ENCODE results near the gene NCS1. TPM values are rescaled to one million over a fixed set of nuclear protein-coding genes. Genes with fewer than 3 reads are reported as not detected.

The NCS1 gene
- total RNA-seq, 1 experiment from 2014 or later = 68.7 TPM

DNA sequence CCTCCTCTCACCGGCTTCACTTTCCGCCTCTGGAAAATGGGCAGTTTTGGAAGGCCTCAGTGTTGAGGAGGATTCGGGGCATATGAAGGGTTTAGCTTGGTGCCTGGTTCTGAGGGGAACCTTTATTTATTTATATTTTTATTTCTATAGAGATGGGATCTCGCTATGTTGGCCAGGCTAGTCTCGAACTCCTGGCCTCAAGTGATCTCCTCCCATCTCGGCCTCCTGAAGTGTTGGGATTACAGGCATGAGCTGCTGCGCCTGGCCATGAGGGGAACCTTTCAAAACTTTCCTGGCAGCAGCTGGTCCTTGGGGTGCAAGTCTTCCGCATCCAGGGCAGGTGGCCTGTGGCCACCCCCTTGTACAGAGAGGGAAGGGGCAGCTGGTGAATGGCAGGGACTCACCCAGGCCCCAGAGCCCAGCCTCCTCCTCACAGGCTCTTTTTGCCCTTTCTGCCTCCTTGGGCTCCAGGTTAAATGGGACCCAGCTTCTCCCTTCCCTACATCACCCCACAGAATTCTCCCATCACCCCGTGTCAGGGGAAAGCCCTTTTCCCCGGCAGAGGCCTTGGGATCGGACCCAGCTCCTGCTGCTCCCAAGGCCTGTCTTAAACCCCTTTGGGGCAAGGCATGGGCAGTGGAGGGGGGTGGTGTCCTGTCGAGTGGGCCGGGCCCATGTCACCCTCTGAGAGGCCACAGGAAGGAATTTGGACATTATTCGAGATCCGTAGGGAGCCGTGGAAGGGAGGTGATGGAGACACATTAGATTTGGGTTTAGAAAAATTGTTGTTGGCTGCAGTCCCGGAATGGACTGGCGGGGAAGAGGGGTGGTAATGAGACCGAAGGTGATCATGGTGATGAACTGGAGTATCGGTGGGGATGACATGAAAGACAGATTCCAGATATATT is 5.9 kb downstream of the NCS1 start:
- POLR2A ChIA-PET = no interaction called here
- RAD21 ChIA-PET (ENCODE audit: low non-redundant PET in 1 of 2, low total read pairs in 2 of 2, uncharacterized antibody in 2 of 2, unreplicated experiment in 2 of 2) = no interaction called here
- Histone ChIP-seq H3K9me2 (ENCODE audit: insufficient read depth) (no peaks in the 10 kb centered on the region), H3K4me1 (ENCODE audit: control insufficient read depth in 1 of 2, insufficient read depth in 2 of 2, low read length in 2 of 2) (peaks cover 10 to 29% of the 10 kb centered on the region in 2 experiments; a peak in 3 of 4 replicates), H3K79me2 (ENCODE audit: insufficient read depth, low read length) (peaks cover 97% of the 10 kb centered on the region), H3K9me3 (ENCODE audit: control insufficient read depth in 1 of 2, insufficient read depth in 1 of 2, low read depth in 1 of 2, low read length in 2 of 2) (no peaks in the 10 kb centered on the region), H2AFZ (ENCODE audit: low read depth, low read length, poor library complexity, severe bottlenecking) (no peak overlapping the region), H3K27ac (ENCODE audit: low read depth, low read length) (no peak overlapping the region), H3K4me3 (replicated peaks in 1 of 2; ENCODE audit: low read depth in 1 of 2, low read length in 2 of 2) (no peak overlapping the region), H3K27me3 (ENCODE audit: insufficient read depth, low read length) (no peaks in the 10 kb centered on the region), H4K20me1 (ENCODE audit: insufficient read depth) (no peaks in the 10 kb centered on the region), H3K36me3 (ENCODE audit: control insufficient read depth in 1 of 2, insufficient read depth in 2 of 2, low read length in 2 of 2) (peaks cover 0 to 4% of the 10 kb centered on the region in 2 experiments; a peak in 1 of 4 replicates), H3K9ac (ENCODE audit: low read length) (no peak overlapping the region), H3K4me2 (ENCODE audit: low read length) (no peak overlapping the region)
- no TSS peak for BruUV-seq (replicated peaks)
- DNase-seq (ENCODE audit: low read depth, low spot score) (no peak), ATAC-seq (no peak)
- CTCF ChIA-PET = no interaction called here
- TF ChIP-seq SIN3A (IDR thresholded peaks at IDR 0.05; ENCODE audit: low read depth) = no peak
- TF ChIP-seq, protein P1, sequence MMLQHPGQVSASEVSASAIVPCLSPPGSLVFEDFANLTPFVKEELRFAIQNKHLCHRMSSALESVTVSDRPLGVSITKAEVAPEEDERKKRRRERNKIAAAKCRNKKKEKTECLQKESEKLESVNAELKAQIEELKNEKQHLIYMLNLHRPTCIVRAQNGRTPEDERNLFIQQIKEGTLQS (IDR thresholded peaks at IDR 0.05) = no peak
- intact Hi-C loops (cut with micrococcal nuclease) = no loop called here

DNA sequence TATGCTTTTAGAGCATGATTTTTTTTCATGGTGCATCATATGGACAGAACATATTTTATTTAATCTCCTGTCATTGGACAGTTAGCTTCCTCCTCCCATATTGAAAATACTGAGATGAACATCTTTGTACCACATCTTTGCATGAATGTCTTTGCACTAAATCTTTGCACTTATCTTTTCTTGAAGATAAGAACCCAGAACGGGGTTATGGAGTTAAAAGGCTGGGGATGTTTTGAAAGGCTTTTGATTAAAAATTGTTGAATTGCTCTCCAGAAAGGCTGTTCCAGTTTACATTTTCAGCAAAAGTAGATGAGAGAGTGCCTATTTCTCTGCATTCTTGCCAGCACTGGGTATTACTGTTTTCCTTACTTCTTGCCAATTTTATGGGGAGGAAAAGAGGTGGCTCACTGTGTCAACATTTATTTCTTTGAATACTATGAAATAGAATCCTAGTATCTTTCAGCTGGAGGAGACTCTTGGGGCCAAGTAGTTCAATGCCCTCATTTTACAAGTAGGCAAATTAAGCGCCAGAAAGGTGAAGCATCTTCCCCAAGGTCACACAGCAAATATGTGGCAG is 7.2 kb downstream of the NCS1 start:
- Histone ChIP-seq H3K9ac (ENCODE audit: low read length) (no peak overlapping the region), H3K27ac (ENCODE audit: low read depth, low read length) (no peak overlapping the region), H3K27me3 (ENCODE audit: insufficient read depth, low read length) (no peaks in the 10 kb centered on the region), H3K4me1 (ENCODE audit: control insufficient read depth in 1 of 2, insufficient read depth in 2 of 2, low read length in 2 of 2) (peaks cover 9 to 24% of the 10 kb centered on the region in 2 experiments; a peak in 3 of 4 replicates), H3K4me3 (replicated peaks in 1 of 2; ENCODE audit: low read depth in 1 of 2, low read length in 2 of 2) (no peak overlapping the region), H3K4me2 (ENCODE audit: low read length) (no peak overlapping the region), H3K79me2 (ENCODE audit: insufficient read depth, low read length) (peaks cover 97% of the 10 kb centered on the region), H2AFZ (ENCODE audit: low read depth, low read length, poor library complexity, severe bottlenecking) (no peak overlapping the region), H3K9me2 (ENCODE audit: insufficient read depth) (no peaks in the 10 kb centered on the region), H3K36me3 (ENCODE audit: control insufficient read depth in 1 of 2, insufficient read depth in 2 of 2, low read length in 2 of 2) (peaks cover 0 to 4% of the 10 kb centered on the region in 2 experiments; a peak in 1 of 4 replicates), H4K20me1 (ENCODE audit: insufficient read depth) (no peaks in the 10 kb centered on the region), H3K9me3 (ENCODE audit: control insufficient read depth in 1 of 2, insufficient read depth in 1 of 2, low read depth in 1 of 2, low read length in 2 of 2) (no peaks in the 10 kb centered on the region)
- ATAC-seq (no peak), DNase-seq (ENCODE audit: low read depth, low spot score) (no peak)
- CTCF ChIA-PET = no interaction called here
- BruUV-seq (replicated peaks) = no TSS peak
- intact Hi-C loops (cut with micrococcal nuclease) = no loop called here
- RAD21 ChIA-PET (ENCODE audit: low non-redundant PET in 1 of 2, low total read pairs in 2 of 2, uncharacterized antibody in 2 of 2, unreplicated experiment in 2 of 2) = no interaction called here
- POLR2A ChIA-PET = no interaction called here
- TF ChIP-seq EGR1 (IDR thresholded peaks at IDR 0.05; ENCODE audit: low read depth) (no peak), YY1 (IDR thresholded peaks at IDR 0.05; ENCODE audit: extremely low read depth, insufficient replicate concordance, low read depth, low read length) (no peak), POLR2AphosphoS5 (IDR thresholded peaks at IDR 0.05; ENCODE audit: low read depth, low read length) (no peak), ZNF274 (IDR thresholded peaks at IDR 0.05; ENCODE audit: low read depth, low read length) (no peak), EZH2 (IDR thresholded peaks at IDR 0.05) (no peak), RAD21 (IDR thresholded peaks at IDR 0.05; ENCODE audit: low read depth) (no peak)
- TF ChIP-seq, protein P2, sequence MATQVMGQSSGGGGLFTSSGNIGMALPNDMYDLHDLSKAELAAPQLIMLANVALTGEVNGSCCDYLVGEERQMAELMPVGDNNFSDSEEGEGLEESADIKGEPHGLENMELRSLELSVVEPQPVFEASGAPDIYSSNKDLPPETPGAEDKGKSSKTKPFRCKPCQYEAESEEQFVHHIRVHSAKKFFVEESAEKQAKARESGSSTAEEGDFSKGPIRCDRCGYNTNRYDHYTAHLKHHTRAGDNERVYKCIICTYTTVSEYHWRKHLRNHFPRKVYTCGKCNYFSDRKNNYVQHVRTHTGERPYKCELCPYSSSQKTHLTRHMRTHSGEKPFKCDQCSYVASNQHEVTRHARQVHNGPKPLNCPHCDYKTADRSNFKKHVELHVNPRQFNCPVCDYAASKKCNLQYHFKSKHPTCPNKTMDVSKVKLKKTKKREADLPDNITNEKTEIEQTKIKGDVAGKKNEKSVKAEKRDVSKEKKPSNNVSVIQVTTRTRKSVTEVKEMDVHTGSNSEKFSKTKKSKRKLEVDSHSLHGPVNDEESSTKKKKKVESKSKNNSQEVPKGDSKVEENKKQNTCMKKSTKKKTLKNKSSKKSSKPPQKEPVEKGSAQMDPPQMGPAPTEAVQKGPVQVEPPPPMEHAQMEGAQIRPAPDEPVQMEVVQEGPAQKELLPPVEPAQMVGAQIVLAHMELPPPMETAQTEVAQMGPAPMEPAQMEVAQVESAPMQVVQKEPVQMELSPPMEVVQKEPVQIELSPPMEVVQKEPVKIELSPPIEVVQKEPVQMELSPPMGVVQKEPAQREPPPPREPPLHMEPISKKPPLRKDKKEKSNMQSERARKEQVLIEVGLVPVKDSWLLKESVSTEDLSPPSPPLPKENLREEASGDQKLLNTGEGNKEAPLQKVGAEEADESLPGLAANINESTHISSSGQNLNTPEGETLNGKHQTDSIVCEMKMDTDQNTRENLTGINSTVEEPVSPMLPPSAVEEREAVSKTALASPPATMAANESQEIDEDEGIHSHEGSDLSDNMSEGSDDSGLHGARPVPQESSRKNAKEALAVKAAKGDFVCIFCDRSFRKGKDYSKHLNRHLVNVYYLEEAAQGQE (IDR thresholded peaks at IDR 0.05; ENCODE audit: low read depth) = no peak
- TF ChIP-seq, protein P3, sequence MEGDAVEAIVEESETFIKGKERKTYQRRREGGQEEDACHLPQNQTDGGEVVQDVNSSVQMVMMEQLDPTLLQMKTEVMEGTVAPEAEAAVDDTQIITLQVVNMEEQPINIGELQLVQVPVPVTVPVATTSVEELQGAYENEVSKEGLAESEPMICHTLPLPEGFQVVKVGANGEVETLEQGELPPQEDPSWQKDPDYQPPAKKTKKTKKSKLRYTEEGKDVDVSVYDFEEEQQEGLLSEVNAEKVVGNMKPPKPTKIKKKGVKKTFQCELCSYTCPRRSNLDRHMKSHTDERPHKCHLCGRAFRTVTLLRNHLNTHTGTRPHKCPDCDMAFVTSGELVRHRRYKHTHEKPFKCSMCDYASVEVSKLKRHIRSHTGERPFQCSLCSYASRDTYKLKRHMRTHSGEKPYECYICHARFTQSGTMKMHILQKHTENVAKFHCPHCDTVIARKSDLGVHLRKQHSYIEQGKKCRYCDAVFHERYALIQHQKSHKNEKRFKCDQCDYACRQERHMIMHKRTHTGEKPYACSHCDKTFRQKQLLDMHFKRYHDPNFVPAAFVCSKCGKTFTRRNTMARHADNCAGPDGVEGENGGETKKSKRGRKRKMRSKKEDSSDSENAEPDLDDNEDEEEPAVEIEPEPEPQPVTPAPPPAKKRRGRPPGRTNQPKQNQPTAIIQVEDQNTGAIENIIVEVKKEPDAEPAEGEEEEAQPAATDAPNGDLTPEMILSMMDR (IDR thresholded peaks at IDR 0.05 in 2 of 3, conservative IDR thresholded peaks at IDR 0.05 in 1 of 3; ENCODE audit: borderline replicate concordance in 1 of 3, insufficient read depth in 1 of 3, low read depth in 2 of 3, low read length in 2 of 3) = no peak
